GM18519 (cell line): ENCODE data around the gene SMIM32.

Experiments used
- ATAC-seq: cut with Tn5 transposase; IDR thresholded peaks from one replicate; pipeline ENCODE4 v1.9.1; 2021; ENCODE audit warnings: mild to moderate bottlenecking, moderate library complexity; ENCODE audit not compliant: unreplicated experiment, low FRiP score

Gene SMIM32

DNA sequence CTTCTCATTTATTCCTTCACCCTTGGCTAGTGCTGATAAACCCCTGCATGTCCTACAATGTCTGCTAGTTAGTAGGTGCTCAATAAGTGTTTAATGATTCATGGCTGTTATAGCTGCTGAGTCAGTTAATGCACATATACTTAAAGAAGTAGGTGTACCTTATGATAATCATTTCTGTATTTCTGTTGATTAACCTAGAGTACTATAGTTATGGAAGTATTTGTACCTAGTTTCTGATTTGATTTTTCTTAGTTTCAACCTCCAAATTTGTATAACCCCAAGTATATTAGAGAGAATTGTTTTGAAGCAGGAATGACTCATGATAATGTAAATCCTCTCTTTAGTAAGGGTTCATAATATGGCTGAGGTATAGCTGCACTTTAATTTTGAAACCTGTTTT, 51.4 kb downstream of the SMIM32 start:
- peak; percentile 89 for ATAC-seq
